Measurements from ENCODE around the gene SMARCB1.

SMARCB1 gene

DNA sequence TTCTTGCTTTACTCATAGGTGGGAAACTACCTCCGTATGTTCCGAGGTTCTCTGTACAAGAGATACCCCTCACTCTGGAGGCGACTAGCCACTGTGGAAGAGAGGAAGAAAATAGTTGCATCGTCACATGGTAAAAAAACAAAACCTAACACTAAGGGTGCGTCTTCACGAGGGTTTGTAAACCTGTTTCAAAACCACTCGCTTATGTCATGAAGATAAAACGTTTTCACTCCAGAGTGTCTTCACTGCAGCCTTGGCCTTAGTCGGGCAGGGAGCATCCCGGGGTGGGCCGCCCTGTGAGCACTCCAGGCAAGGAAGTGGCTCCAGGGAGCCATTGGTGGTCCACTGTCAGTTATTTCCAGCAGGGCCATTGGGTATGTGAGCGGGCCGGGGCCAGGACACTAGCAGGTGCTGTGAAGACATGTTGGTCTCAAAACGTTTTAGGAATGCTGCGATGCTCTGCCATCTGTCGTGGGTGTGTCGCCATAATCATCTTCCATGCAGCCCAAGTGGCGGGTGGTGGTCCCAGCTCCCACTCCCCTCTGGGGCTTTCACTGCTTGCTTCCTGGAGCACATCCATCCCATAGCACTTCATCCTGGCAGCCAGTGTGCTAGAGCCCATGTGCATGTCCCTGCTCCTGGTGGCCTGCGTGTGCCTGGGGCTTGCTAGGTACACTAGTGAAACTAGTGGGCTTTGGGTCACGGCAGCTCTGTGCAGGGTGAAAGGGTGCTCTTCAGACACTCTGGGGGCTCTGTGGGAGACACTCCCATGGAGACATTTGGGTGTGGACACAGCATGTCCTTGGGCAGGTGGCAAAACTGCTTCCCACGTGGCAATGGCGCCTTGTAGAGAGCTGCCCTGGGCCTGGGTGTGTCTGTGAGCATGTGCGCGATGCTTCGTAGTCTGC is 5.2 kb downstream of the SMARCB1 start:
- Histone ChIP-seq H3K4me3 (no peak overlapping the region), H3K27ac (peak overlapping the region in 5 of 21 experiments; percentile 30 to 56 (median 39))

DNA sequence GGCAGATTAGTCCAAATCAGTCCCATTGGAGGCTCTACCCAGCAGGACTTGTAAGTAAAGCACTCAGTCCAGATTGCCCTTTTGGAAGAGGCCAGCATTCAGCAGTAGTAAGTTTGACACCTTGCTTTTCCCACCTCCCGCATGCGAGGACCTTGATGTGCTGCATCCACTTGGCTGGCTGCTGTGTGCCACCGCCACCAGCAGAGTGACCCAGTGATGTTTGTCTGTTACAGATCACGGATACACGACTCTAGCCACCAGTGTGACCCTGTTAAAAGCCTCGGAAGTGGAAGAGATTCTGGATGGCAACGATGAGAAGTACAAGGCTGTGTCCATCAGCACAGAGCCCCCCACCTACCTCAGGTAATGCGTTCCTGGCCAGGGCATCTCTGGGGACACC is 6.6 kb downstream of the SMARCB1 start:
- H3K27ac ChIP-seq: no peak overlapping the region
- no peak overlapping the region for H3K4me3 ChIP-seq

DNA sequence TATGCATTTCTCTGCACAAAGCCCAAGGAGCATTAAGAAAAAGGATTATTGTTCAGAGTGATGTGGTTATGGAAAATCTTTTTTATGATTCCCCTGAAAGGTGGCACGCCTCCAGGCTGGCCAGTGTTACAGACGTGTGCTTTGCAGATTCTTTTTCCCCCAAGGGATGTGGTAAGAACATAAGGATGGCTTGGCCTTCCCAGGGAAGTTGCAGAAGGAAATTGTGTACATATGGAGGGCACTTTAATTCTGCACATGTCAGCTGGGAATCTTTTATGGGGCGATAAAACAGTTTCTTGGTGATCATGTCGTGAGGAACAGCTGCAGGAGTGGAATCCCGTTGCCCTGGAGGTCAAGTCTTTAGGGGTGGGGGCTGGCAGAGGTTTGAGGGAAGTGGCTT is 9.7 kb downstream of the SMARCB1 start:
- peak overlapping the region in 1 of 21 experiments; percentile 41 for H3K27ac ChIP-seq
- no peak overlapping the region for H3K4me3 ChIP-seq

DNA sequence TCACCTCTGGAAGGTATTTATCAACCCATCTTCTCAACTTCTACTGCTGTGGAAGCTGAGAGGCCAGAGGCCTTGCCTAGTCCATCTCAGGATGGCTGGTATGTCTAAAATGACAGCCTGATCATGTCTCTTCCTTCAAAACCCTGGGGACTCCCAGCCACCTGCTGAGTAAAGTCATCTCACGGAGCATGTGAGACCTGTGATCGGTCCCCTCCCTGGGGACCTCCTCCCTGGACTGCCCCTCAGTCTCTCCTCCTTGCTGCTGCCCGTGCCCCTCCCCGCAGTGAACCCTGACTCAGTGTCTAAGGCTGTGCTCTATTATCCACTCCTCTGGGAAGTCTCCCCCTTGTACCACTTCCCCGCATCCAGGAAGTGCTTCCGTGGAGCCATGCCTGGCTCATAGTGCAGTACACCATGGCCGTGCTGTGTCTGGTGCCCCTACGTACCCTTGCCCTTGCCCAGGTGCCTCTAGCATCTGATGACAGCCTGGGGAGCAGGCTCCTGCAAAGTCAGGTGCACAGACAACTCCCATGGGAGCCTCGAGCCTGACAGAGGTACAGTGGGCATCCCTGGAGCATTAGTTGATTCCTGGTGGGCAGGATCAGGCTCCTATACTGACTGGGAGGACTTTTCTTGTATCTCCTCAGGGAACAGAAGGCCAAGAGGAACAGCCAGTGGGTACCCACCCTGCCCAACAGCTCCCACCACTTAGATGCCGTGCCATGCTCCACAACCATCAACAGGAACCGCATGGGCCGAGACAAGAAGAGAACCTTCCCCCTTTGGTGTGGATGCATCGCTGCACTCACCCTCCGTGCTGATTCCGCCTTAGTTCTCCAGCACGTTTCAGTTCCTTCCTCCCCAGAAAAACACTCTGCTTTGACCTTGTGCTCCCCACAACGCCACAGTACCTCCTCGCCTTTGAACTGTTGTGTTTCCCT is 13.8 kb downstream of the SMARCB1 start:
- peak overlapping the region in 1 of 21 experiments; percentile 21 for H3K27ac ChIP-seq

DNA sequence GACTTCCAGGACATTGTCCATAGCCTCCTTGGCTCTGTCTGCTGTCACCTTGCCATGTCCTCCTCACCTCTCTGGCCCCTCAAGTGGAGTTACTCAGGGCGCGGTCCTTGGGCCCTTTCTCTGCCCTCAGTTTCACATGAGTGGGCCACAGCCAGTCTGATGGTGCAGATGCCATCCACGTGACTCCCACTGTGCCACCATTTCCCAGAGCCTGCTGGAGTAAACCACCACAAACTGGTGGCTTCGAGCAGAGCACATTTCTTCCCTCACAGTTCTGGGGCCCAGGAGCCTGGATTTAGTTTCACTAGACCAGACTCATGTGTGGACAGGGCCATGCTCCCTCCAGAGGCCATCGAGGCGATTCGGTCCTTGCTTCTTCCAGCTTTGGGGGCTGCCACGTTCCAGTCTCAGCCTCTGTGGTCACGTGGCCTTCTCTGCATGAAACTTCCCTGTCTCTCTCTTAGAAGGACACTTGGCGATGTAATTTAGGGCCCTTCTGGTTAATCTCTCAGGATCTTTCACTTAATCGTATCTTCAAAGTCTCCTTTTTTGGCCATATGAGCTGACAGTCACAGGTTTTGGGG is 14.6 kb downstream of the SMARCB1 start:
- Histone ChIP-seq H3K27ac (peak overlapping the region in 1 of 21 experiments; percentile 49), H3K4me3 (no peak overlapping the region)

More for the DNA sequence above, 13.8 kb downstream of the SMARCB1 start:
- no peak overlapping the region for H3K4me3 ChIP-seq

DNA sequence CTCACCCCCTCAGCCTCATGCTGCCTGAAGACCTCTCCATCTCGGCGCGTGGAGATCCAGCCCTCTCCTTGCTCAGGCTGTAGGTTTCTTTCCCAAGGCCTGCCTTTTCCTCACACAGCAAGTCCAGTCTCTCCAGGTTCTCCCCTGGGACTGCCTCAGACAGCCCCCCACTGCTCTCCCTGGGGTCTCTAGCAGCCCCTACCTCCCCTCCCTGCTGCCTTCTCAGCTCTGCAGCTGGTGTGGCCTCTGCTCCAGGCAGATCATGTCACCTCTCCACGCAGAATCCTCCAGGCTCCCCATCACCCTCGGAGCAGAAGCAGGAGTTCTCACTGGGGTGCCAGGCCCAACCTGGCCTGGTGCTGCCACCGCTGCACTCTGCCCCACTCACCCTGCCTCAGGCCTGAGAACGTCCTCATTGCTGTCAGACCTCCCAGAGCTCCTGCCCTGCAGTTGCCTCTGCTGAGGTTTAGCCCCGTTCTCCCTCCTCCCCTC is 15.2 kb downstream of the SMARCB1 start:
- no peak overlapping the region for H3K4me3 ChIP-seq
- H3K27ac ChIP-seq: peak overlapping the region in 1 of 21 experiments; percentile 49

DNA sequence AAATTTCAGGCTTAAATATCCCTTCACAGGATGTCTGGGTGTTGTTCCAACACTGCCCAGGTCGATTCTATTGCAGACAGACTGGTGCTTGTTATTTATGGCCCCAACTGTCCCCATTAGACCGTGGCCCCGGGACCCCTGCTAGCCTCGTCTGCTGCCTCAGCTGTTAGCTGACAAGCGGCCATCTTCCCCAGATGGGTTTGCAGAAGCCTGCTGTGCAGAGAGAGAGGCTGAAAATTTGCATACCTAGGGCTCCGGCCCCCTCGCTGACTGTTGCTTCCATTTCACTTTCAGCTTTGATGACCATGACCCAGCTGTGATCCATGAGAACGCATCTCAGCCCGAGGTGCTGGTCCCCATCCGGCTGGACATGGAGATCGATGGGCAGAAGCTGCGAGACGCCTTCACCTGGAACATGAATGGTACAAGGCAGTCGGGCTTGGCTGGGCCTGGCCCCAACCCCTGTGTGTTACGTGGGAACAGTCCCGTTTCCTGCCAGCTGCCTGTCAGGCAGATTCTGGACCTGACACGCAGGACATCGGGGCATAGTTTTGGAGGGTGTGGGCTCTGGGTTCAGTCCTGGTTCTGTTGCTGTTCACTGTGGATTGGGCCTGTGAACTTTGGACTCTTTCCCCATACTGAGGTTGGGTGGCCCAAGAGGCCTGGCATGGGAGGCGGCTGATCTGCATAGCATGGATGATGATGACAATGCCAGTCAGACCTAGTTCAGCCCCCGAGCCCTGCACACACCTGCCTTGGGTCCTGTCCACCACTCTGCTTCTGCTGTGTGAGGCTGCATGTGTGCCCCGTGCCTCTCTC is 16.4 kb downstream of the SMARCB1 start:
- Histone ChIP-seq H3K4me3 (no peak overlapping the region), H3K27ac (peak overlapping the region in 1 of 21 experiments; percentile 65)

DNA sequence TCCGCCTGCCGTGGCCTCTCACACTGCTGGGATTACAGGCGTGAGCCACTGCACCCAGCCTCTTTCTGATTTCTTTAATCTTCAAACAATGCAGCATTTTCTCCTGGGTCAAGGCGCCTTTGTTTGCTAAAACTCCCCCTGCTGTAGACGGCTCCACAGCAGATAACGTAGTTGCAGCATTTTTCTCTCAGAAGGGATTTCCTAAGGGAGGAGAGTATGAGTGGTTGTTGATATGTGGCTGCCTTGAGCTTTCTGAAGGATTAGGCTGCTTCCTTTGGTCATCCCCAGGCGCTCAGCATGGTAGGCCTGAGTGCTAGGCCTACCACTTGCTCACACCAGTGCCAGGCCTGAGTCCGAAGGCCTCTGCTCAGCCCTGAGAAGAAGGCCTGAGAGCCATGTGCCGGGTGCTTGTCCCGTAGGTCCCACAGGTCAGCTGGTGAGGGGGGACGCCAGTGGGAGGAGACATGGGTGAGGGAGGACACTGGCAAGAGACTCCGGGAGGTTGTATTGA is 18.1 kb downstream of the SMARCB1 start:
- Histone ChIP-seq H3K4me3 (no peak overlapping the region), H3K27ac (peak overlapping the region in 1 of 21 experiments; percentile 50)

DNA sequence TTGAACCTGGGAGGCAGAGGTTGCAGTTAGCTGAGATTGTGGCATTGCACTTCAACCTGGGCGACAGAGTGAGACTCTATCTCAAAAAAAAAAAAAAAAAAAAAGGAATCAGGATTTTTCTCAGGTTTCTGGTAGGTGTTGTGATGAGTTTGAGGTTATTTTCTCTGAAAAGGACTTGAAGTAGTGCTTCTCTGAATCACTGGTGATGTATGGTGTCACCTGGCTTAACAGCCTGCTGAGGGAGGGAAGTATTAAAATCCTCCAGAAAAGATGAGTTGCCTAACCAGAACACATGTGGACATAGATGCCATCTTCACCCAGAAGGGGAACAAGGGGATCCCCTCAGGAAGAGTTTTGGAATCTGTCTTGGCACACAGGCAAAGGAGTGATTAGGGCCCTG is 20.1 kb downstream of the SMARCB1 start:
- Histone ChIP-seq H3K27ac (no peak overlapping the region), H3K4me3 (no peak overlapping the region)

DNA sequence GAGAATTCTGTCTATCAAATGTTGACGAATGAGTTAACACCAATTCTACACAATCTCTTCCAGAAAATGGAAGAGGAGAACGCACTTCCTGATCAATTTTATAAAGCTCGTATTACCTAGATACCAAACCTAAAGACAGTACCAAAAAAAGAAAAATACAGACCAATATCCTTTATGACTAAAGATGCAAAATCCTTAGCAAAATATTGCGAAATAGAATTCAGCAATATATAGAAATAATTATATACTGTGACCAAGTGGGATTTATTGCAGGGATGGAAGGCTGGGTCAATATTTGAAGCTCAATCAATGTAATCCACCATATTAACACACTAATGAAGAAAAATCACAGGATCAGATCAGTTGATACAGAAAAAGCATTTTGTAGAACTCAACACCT is 25.6 kb downstream of the SMARCB1 start:
- Histone ChIP-seq H3K27ac (no peak overlapping the region), H3K4me3 (no peak overlapping the region)

DNA sequence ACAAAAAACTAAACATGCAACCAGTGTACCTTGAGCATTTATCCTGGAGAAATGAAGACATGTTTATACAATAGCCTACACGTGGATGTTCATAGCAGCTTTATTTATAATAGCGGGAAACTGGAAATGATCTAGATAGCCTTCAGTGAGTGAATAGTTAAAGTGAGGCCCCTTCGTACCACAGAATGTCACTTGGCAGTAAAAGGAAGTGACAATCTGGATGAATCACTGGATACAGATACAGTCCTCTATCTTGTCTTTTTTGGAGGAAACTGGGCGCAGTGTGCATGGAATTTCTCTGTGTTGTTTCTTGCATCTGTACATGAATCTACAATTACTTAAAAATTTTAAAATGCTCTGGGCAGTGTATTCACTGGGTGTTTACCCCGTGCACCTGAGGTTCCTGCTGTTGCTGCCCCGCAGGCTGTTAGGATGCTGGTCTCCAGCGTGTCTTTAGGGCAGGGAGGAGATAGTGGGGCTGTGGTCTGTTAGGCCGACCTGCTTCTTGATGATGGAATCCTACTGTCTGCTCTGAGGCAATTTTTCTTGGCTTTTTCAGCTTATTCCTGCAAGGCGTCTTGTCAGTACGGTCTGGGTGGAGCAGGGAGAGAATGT is 28.9 kb downstream of the SMARCB1 start:
- no peak overlapping the region for H3K4me3 ChIP-seq

DNA sequence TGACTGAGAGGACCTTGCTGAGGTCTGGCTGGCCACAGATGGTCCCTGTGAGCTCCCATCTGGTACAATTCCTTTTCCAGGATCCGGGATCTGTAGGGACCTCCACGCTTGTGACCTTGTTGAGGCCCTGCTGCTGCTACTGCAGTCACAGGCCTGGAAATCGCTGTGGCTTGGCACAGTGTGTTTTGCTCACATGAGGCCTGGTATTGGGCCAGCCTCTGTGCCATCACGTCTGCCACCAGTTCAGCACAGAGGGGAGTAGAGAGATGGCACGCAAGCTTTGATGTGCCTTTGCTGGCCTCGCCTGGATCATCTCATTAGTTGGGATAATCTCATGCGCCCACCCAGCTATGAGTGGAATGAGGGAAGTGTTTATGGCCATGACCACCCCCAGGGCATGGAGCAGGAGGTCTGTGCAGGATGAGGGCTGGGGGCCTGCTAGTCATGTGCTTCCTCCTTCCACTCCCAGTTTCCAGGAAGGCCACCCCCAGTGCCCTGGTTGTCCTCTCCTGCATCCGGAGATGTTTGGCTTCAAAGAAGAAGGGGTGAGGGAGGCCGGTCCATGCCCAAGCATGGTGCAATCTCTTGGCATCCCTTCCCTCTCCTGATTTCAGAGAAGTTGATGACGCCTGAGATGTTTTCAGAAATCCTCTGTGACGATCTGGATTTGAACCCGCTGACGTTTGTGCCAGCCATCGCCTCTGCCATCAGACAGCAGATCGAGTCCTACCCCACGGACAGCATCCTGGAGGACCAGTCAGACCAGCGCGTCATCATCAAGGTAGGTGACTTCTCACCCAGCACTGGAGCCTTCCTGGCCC is 29.6 kb downstream of the SMARCB1 start:
- Histone ChIP-seq H3K4me3 (no peak overlapping the region), H3K27ac (peak overlapping the region in 2 of 21 experiments; percentile 23)

More for the DNA sequence above, 28.9 kb downstream of the SMARCB1 start:
- peak overlapping the region in 2 of 21 experiments; percentile 23 for H3K27ac ChIP-seq

DNA sequence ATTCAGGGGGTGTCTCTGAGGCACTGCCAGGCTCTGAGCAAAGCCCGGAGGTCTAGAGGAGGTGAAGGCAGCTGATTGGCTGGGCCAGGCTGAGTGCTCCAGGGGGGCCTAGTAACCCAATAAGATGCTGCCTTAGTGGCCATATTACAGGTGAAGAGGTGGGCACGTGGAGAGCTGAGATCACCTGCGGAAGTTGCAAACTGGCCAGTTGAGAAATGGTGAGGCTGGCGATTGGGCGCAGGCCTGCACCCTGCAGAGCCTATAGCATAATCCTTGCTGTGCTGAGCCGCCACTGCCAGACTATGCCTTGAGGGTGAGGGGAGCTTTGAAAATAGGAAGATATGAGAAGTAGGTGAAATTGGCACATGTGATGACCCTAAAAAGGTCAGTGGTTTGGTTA is 30.4 kb downstream of the SMARCB1 start:
- no peak overlapping the region for H3K27ac ChIP-seq
- H3K4me3 ChIP-seq: no peak overlapping the region

DNA sequence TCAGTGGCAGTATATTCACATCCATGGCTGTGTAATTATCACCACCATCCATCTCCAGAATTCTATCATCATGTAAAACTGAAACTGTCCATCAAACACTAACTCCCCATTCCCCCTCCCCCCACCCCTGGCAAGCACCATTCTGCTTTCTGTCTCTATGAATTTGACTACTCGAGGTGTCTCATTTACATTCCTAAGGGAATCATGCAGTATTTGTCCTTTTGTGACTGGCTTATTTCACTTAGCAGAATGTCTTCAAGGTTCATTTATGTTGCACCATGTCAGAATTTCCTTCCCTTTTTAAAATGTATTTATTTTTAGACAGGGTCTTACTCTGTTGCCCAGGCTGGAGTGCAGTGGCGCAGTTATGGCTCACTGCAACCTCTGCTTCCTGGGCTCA is 31.8 kb downstream of the SMARCB1 start:
- Histone ChIP-seq H3K27ac (no peak overlapping the region), H3K4me3 (no peak overlapping the region)

DNA sequence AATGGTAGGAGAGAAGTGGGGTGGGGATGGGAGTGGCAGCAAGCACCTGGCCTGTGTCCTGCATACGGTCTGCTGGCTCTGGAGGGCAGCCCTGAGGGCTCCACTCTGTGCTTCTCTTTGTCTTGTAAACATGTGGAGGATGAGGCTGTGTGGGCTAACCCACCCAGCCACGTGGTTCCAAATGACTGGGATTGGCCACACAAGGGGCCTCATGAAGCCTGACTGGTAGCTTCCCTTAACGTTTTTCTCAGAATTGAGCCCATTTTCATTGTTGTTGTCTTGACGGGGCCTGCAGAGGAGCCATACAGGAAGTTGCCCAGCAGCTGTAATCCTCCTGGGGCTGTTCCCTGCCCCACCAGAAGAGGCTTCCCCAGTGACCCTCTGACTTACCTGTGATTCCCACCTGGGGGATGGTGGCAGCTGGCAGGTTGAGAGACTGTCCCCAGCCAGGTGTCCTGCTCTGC is 34.0 kb downstream of the SMARCB1 start:
- peak overlapping the region in 1 of 21 experiments; percentile 12 for H3K27ac ChIP-seq
- no peak overlapping the region for H3K4me3 ChIP-seq

DNA sequence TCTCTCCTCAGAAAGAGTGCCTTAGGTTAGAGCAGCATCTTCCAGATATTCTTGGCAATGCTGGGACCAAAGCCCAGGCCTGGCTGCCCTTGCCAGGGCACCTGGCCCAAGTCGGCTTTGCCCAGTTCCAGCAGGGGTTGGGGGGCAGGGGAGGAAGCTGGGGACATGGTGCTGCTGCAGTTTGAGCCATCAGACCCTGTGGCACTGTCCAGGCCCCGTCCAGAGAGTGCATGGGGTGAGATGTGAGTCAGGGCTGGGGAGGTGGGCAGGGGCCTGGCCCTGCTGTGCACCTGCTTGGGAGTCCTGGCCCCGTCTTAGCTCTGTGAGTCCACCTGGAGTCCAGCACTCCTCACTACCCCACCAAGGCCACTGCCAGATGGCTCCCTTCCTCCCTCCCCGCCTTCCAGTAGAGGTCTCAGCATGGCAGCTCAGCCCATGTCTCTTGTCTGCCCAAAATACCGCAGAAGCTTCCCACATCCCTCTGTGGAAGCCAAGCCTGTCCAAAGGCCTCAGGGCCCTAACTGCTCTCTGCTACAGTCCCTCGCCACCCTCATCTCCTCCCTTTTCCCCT is 35.4 kb downstream of the SMARCB1 start:
- H3K4me3 ChIP-seq: no peak overlapping the region
- H3K27ac ChIP-seq: peak overlapping the region in 1 of 21 experiments; percentile 45

DNA sequence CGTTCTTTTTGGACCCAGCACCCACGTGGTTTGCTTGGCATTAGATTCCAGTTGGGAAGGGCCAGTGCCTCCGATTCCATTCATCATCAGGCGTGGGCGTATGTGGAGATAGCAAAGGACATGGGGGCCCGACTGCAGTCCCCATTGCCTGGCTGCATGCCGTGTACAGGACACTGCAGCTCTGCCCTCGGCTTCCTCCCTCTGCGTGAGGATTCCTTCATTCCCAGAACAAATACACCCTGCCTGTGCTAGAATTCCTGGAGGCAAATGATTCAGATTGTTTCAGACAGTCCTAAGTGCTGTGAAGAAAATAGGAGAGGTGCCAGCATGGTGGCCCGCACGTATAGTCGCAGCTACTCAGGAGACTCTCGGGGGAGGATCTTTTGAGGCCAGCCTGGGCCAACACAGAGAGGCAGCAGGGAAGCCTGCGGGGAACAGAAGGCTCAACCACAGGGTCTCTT is 36.6 kb downstream of the SMARCB1 start:
- H3K4me3 ChIP-seq: no peak overlapping the region
- peak overlapping the region in 6 of 21 experiments; percentile 6 to 46 (median 24) for H3K27ac ChIP-seq

Data from skin epidermis (tissue), 12 donors.